Panc1 (cell line): ENCODE measurements around the gene TMEM235. TPM values are rescaled to one million over a fixed set of nuclear protein-coding genes. Genes with fewer than 3 reads are reported as not detected.
A peak's percentile ranks its signal among the peaks of the same experiment; 100 is the strongest.

ENCODE experiments used
- ATAC-seq: fragments of 200-7000 bp; cut with Tn5 transposase; 2 replicates; pipeline ENCODE4 v1.9.1; 2020; ENCODE audit warnings: mild to moderate bottlenecking, moderate library complexity
- BruUV-seq: library from RNA; stranded (reverse); fragments of 400-500 nt; replicated peaks from 2 replicates; lab custom pipeline; 2021; lab: Mats Ljungman, UMichigan
- CTCF ChIA-PET: fragments of 300-600 bp; sonication (Branson Sonifier 250); formaldehyde crosslinking; loops from one replicate; lab custom pipeline; 2022; ENCODE audit warnings: antibody characterized with exemption; lab: Charles Lee
- POLR2A ChIA-PET: fragments of 300-600 bp; sonication (Branson Sonifier 250); formaldehyde crosslinking; loops from one replicate; lab custom pipeline; 2022; ENCODE audit warnings: antibody characterized with exemption; lab: Charles Lee
- DNase-seq: peaks from one replicate; pipeline ENCODE4 v3.0.0-alpha.2; 2010; ENCODE audit warnings: low read depth, low spot score
- H3K27ac ChIP-seq: 2 replicates; pipeline ENCODE4 v1.5.1; 2011; ENCODE audit warnings: mild to moderate bottlenecking, low read length, inconsistent platforms
- H3K27me3 ChIP-seq: fragments of 200-500 bp; sonication (Bioruptor generic); 2 replicates; pipeline ENCODE4 v1.6.0; 2014; ENCODE audit warnings: low read length, inconsistent platforms; ENCODE audit not compliant: control insufficient read depth, insufficient read depth
- H3K36me3 ChIP-seq: fragments of 200-500 bp; sonication (Bioruptor generic); 2 replicates; pipeline ENCODE4 v1.5.1; 2014; ENCODE audit warnings: inconsistent platforms, mild to moderate bottlenecking, low read length, moderate library complexity; ENCODE audit not compliant: control insufficient read depth, insufficient read depth
- H3K4me1 ChIP-seq: 2 replicates; pipeline ENCODE4 v1.5.1; 2011; ENCODE audit warnings: inconsistent platforms, mild to moderate bottlenecking, low read length, moderate library complexity; ENCODE audit not compliant: control insufficient read depth, insufficient read depth
- H3K4me3 ChIP-seq, 2 experiments: 2 replicates each; pipeline ENCODE4 v1.5.1; 2011 to 2012; ENCODE audit warnings: low read depth in 2 of 2, low read length in 2 of 2, mild to moderate bottlenecking in 2 of 2, inconsistent platforms in 1 of 2, moderate library complexity in 1 of 2
- H3K9me3 ChIP-seq: fragments of 200-500 bp; sonication (Bioruptor generic); 2 replicates; pipeline ENCODE4 v1.5.1; 2014; ENCODE audit warnings: low read depth, mild to moderate bottlenecking, inconsistent platforms, low read length, moderate library complexity; ENCODE audit not compliant: control insufficient read depth, insufficient read depth
- CTCF ChIP-seq: fragments of 450-650 bp; IDR thresholded peaks from 2 replicates; pipeline ENCODE4 v1.5.1; 2017; ENCODE audit warnings: mild to moderate bottlenecking
- POLR2AphosphoS5 ChIP-seq: IDR thresholded peaks from 2 replicates; pipeline ENCODE4 v1.6.1; 2012; ENCODE audit warnings: mild to moderate bottlenecking, low read depth, low read length, moderate library complexity
- REST ChIP-seq, 2 experiments: IDR thresholded peaks; 2 replicates each; pipeline ENCODE4 v1.6.1; 2011 to 2012; ENCODE audit warnings: low read depth in 2 of 2, control low read depth in 1 of 2, low read length in 1 of 2, mild to moderate bottlenecking in 1 of 2, moderate library complexity in 1 of 2; ENCODE audit not compliant: insufficient read depth in 1 of 2
- SIN3A ChIP-seq: IDR thresholded peaks from 2 replicates; pipeline ENCODE4 v1.6.1; 2012; ENCODE audit warnings: low read depth, mild to moderate bottlenecking, low read length, moderate library complexity, borderline replicate concordance; ENCODE audit not compliant: insufficient read depth
- TCF7L2 ChIP-seq: IDR thresholded peaks from 2 replicates; pipeline ENCODE4 v1.6.1; 2011; ENCODE audit warnings: mild to moderate bottlenecking, low read depth, low read length, inconsistent platforms
- in situ Hi-C: cut with HindIII; loops from 2 replicates; pipeline ENCODE4 v1.10.0; 2016; ENCODE audit warnings: low sequenced_read_pairs, low pct_unique_long_range_greater_than_20kb
- intact Hi-C: fragments of 100-400 bp; cut with micrococcal nuclease; formaldehyde crosslinking; loops from one replicate; pipeline ENCODE4 v1.10.0; 2022; ENCODE audit not compliant: unreplicated experiment
- total RNA-seq: library from RNA; stranded (reverse); gene quantifications from one replicate; pipeline ENCODE4 v1.2.1, GENCODE V29; 2021; ENCODE audit not compliant: unreplicated experiment

TMEM235 gene
- total RNA-seq, 1 experiment from 2014 or later: not detected

GRCh38 chr17:78284146-78284545, 52.7 kb downstream of the TMEM235 start:
- Histone ChIP-seq H3K4me3 (no peak overlapping the region), H3K27ac (no peak overlapping the region)
- no peak for DNase-seq

GRCh38 chr17:78289004-78289403, 57.6 kb downstream of the TMEM235 start:
- H3K27me3 ChIP-seq: no peaks in the 10 kb centered on the region
- BruUV-seq: no TSS peak
- CTCF ChIA-PET: interaction anchor here (0.6 to 0.9 kb wide), 5 partner anchors 9 to 143 kb away, joined by 3 to 8 read pairs (median 5); no protein-coding TSS in a partner anchor
- H3K9me3 ChIP-seq: no peaks in the 10 kb centered on the region
- ATAC-seq (no peak), DNase-seq (no peak)
- no peak overlapping the region for H3K4me3 ChIP-seq
- peaks cover 11% of the 10 kb centered on the region for H3K4me1 ChIP-seq
- no peaks in the 10 kb centered on the region for H3K36me3 ChIP-seq
- TF ChIP-seq REST (IDR thresholded peaks at IDR 0.05; ENCODE audit: insufficient read depth in 1 of 2, low read depth in 2 of 2, low read length in 1 of 2) (no peak), CTCF (no peak), POLR2AphosphoS5 (no peak), SIN3A (no peak), TCF7L2 (no peak)
- POLR2A ChIA-PET: interaction anchor here (0.6 kb wide), 1 partner anchor 303 kb away, joined by 3 read pairs; no protein-coding TSS in a partner anchor
- intact Hi-C loops: no loop called here
- peak overlapping the region; percentile 42; the same call in 1 of the 2 replicates for H3K27ac ChIP-seq
- in situ Hi-C loops: no loop called here

More at GRCh38 chr17:78284146-78284545, 52.7 kb downstream of the TMEM235 start:
- Histone ChIP-seq H3K4me1 (no peaks in the 10 kb centered on the region), H3K9me3 (no peaks in the 10 kb centered on the region), H3K27me3 (no peaks in the 10 kb centered on the region), H3K36me3 (no peaks in the 10 kb centered on the region)
- ChIA-PET POLR2A (no interaction called here), CTCF (no interaction called here)
- no peak for TF ChIP-seq POLR2AphosphoS5
- BruUV-seq: no TSS peak
- intact Hi-C loops: loop anchor here (5.0 kb wide), 1 partner anchor 78 kb away; the partner anchor contains the start of gene SOCS3
- ATAC-seq: peak; percentile 36; the same call in 1 of the 2 replicates
- in situ Hi-C loops: no loop called here

- ChIA-PET CTCF (no interaction called here), POLR2A (interaction anchor here (0.6 kb wide), 1 partner anchor 302 kb away, joined by 3 read pairs; no protein-coding TSS in a partner anchor)
- no TSS peak for BruUV-seq
- intact Hi-C loops (loop anchor here (10.0 kb wide), 1 partner anchor 135 kb away; no protein-coding TSS in a partner anchor), in situ Hi-C loops (no loop called here)
- DNase-seq (peak; percentile 75), ATAC-seq (peak; percentile 95)
- Histone ChIP-seq H3K4me3 (no peak overlapping the region), H3K4me1 (peaks cover 20% of the 10 kb centered on the region), H3K27ac (peak overlapping the region; percentile 45), H3K36me3 (no peaks in the 10 kb centered on the region), H3K27me3 (no peaks in the 10 kb centered on the region), H3K9me3 (no peaks in the 10 kb centered on the region)
- TF ChIP-seq CTCF (peak; percentile 95; the same call in 1 of the 2 replicates), TCF7L2 (peak; percentile 45; the same call in 1 of the 2 replicates), POLR2AphosphoS5 (no peak; the same call in 1 of the 2 replicates), REST (IDR thresholded peaks at IDR 0.05; ENCODE audit: insufficient read depth in 1 of 2, low read depth in 2 of 2, low read length in 1 of 2) (no peak), SIN3A (no peak)
These were observed 58.5 kb downstream of the TMEM235 start for GRCh38 chr17:78289802-78290363.
